ENCODE measurements around the gene CAB39. TPM values are rescaled to one million over a fixed set of nuclear protein-coding genes. Genes with fewer than 3 reads are reported as not detected.

Gene CAB39
- polyA plus RNA-seq, 1 of the 3 experiments (the other 2 are of a cell fraction) = 15.7 TPM

DNA sequence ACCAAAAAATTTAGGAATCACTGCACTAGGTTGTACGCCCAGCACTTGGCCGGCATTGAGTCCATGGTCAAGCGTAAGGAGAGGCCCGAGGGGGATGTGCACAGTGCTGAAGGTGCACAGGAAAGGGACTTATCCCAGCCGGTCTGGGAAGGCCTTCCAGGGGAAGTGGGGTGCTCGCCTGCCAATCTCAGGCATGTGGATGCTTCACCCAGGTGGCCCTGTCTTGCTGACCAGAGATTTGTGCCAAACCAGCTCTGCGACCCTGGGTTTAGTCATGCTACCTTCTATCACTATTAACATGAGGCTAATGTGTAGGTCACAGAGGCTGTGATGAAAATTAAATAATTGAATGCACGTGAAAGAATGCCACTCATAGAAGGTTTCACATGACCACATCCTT, 150.4 kb downstream of the CAB39 start:
- no peak overlapping the region for H3K9ac ChIP-seq
- peaks cover 19 to 24% of the 10 kb centered on the region in 2 experiments for H3K4me1 ChIP-seq (ENCODE audit: control insufficient read depth in 1 of 2, insufficient read depth in 2 of 2, low read depth in 1 of 2, low read length in 1 of 2)
- ChIA-PET CTCF (interaction anchor here (1.0 to 2.9 kb wide), 7 partner anchors 9 to 124 kb away, joined by 3 to 26 read pairs (median 4); no protein-coding TSS in a partner anchor), POLR2A (interaction anchor here (1.3 kb wide), 1 partner anchor 10 kb away, joined by 3 read pairs; no protein-coding TSS in a partner anchor)
- no peaks in the 10 kb centered on the region for H3K79me2 ChIP-seq (ENCODE audit: insufficient read depth)
- no peak overlapping the region for H3K27ac ChIP-seq (ENCODE audit: low read depth in 2 of 2, low read length in 1 of 2)
- no peaks in the 10 kb centered on the region; the same call in 1 of the 2 replicates for H3K27me3 ChIP-seq (ENCODE audit: insufficient read depth)
- no peaks in the 10 kb centered on the region for H3K9me2 ChIP-seq
- no peak overlapping the region for H3K4me3 ChIP-seq (ENCODE audit: low read depth in 2 of 2, low read length in 1 of 2)
- no peak overlapping the region for H2AFZ ChIP-seq (ENCODE audit: low read depth)
- WGBS (ENCODE audit: low lambda C conversion rate) = 82% methylated on average over 8 of the region's 8 CpGs
- H3K4me2 ChIP-seq = no peak overlapping the region
- peaks cover 9% of the 10 kb centered on the region for H3F3A ChIP-seq (replicated peaks; ENCODE audit: insufficient read depth)
- no peaks in the 10 kb centered on the region for H3K9me3 ChIP-seq
- no peak for DNase-seq
- H4K20me1 ChIP-seq (ENCODE audit: insufficient read depth) = 0 out of 2 replicates have a peak, but pooled peaks cover 10% of the 10 kb centered on the region
- H3K36me3 ChIP-seq (replicated peaks in 1 of 2; ENCODE audit: control insufficient read depth in 1 of 2, insufficient read depth in 2 of 2, low read length in 1 of 2) = no peaks in the 10 kb centered on the region
- TF ChIP-seq MXI1 (IDR thresholded peaks at IDR 0.05; ENCODE audit: low read depth, low read length) (no peak), RCOR1 (IDR thresholded peaks at IDR 0.05; ENCODE audit: low read length) (no peak), FOXM1 (IDR thresholded peaks at IDR 0.05; ENCODE audit: low read depth) (no peak)

GRCh38 chr2:230863442-230864121, 150.9 kb downstream of the CAB39 start:
- Histone ChIP-seq H3K27me3 (ENCODE audit: insufficient read depth) (no peaks in the 10 kb centered on the region; the same call in 1 of the 2 replicates), H3K4me2 (no peak overlapping the region), H3K4me3 (ENCODE audit: low read depth in 2 of 2, low read length in 1 of 2) (no peak overlapping the region), H3K9me2 (no peaks in the 10 kb centered on the region), H3K79me2 (ENCODE audit: insufficient read depth) (no peaks in the 10 kb centered on the region), H3F3A (replicated peaks; ENCODE audit: insufficient read depth) (peaks cover 9% of the 10 kb centered on the region), H4K20me1 (ENCODE audit: insufficient read depth) (0 out of 2 replicates have a peak, but pooled peaks cover 10% of the 10 kb centered on the region), H3K4me1 (ENCODE audit: control insufficient read depth in 1 of 2, insufficient read depth in 2 of 2, low read depth in 1 of 2, low read length in 1 of 2) (peaks cover 25 to 29% of the 10 kb centered on the region in 2 experiments), H3K27ac (ENCODE audit: low read depth in 2 of 2, low read length in 1 of 2) (no peak overlapping the region), H3K36me3 (replicated peaks in 1 of 2; ENCODE audit: control insufficient read depth in 1 of 2, insufficient read depth in 2 of 2, low read length in 1 of 2) (no peaks in the 10 kb centered on the region), H2AFZ (ENCODE audit: low read depth) (no peak overlapping the region), H3K9ac (no peak overlapping the region), H3K9me3 (no peaks in the 10 kb centered on the region)
- POLR2A ChIA-PET = interaction anchor here (1.0 kb wide), 1 partner anchor 22 kb away, joined by 4 read pairs; no protein-coding TSS in a partner anchor
- no peak for DNase-seq
- WGBS (ENCODE audit: low lambda C conversion rate) = 90% methylated on average over 13 of the region's 13 CpGs
- CTCF ChIA-PET = interaction anchor here (0.7 to 2.9 kb wide), 14 partner anchors 9 to 189 kb away, joined by 3 to 26 read pairs (median 6); no protein-coding TSS in a partner anchor
- TF ChIP-seq NFIC (IDR thresholded peaks at IDR 0.05; ENCODE audit: borderline replicate concordance) (peak; percentile 36; the same call in 1 of the 2 replicates), USF2 (IDR thresholded peaks at IDR 0.05; ENCODE audit: borderline replicate concordance, low read depth, low read length) (no peak)

DNA sequence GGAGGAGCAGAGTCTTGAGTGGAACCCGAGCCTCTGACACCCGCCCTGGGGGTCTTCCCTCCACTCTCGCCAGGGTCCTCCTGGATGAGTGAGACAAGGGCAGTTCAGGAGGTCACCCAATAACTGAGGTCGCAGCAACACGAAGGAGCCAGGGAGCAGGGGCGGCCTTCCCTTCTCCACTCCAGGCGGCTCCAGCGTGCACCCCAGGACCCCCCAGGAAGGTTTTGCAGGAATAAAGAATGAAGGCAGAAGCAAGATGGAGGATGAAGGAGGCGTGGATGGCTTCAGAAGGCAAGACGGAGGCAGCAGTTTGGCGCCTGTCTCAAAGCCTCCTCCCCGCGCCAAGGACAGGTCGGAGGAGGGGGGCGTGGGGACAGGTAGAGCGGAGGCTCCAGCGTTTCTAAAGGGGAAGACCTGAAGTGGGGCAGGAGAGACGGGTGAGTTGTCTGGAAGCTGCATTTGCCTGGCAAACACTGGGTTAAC, 151.5 kb downstream of the CAB39 start:
- peak overlapping the region; percentile 97 for H3K4me2 ChIP-seq
- no peaks in the 10 kb centered on the region for H3K79me2 ChIP-seq (ENCODE audit: insufficient read depth)
- POLR2A ChIA-PET = interaction anchor here (1.0 kb wide), 1 partner anchor 21 kb away, joined by 4 read pairs; no protein-coding TSS in a partner anchor
- 82% methylated on average over 18 of the region's 18 CpGs for WGBS (ENCODE audit: low lambda C conversion rate)
- H2AFZ ChIP-seq (ENCODE audit: low read depth) = peak overlapping the region; percentile 81
- H4K20me1 ChIP-seq (ENCODE audit: insufficient read depth) = 0 out of 2 replicates have a peak, but pooled peaks cover 15% of the 10 kb centered on the region
- DNase-seq = peak; percentile 40
- H3K36me3 ChIP-seq (replicated peaks in 1 of 2; ENCODE audit: control insufficient read depth in 1 of 2, insufficient read depth in 2 of 2, low read length in 1 of 2) = no peaks in the 10 kb centered on the region
- H3K27ac ChIP-seq (ENCODE audit: low read depth in 2 of 2, low read length in 1 of 2) = peak overlapping the region in 1 of 2 experiments; percentile 45; a peak in 2 of 4 replicates
- CTCF ChIA-PET = interaction anchor here (0.7 to 2.9 kb wide), 14 partner anchors 10 to 189 kb away, joined by 3 to 26 read pairs (median 6); no protein-coding TSS in a partner anchor
- H3K9me3 ChIP-seq = no peaks in the 10 kb centered on the region
- no peak overlapping the region for H3K9ac ChIP-seq
- no peak for TF ChIP-seq USF1 (IDR thresholded peaks at IDR 0.05; ENCODE audit: borderline replicate concordance, low read depth)
- TF ChIP-seq EP300 (IDR thresholded peaks at IDR 0.05; ENCODE audit: borderline replicate concordance in 1 of 2, low read depth in 1 of 2, low read length in 1 of 2) = no peak
- no peak for TF ChIP-seq RFX5 (IDR thresholded peaks at IDR 0.05; ENCODE audit: low read length)
- TF ChIP-seq EZH2phosphoT487 (IDR thresholded peaks at IDR 0.05; ENCODE audit: borderline replicate concordance, low read depth) = no peak
- TF ChIP-seq TEAD4 (IDR thresholded peaks at IDR 0.05; ENCODE audit: borderline replicate concordance, insufficient read depth) = no peak
- no peak for TF ChIP-seq GABPA (IDR thresholded peaks at IDR 0.05; ENCODE audit: low read depth)
- no peak for TF ChIP-seq FOXJ3 (CRISPR knock-in tag; IDR thresholded peaks at IDR 0.05)
- TF ChIP-seq ELF1 (IDR thresholded peaks at IDR 0.05) = no peak
- no peak for TF ChIP-seq MAX (IDR thresholded peaks at IDR 0.05; ENCODE audit: low read depth)
- TF ChIP-seq MXI1 (IDR thresholded peaks at IDR 0.05; ENCODE audit: low read depth, low read length) = no peak
- peaks cover 9% of the 10 kb centered on the region for H3F3A ChIP-seq (replicated peaks; ENCODE audit: insufficient read depth)
- no peaks in the 10 kb centered on the region; the same call in 1 of the 2 replicates for H3K27me3 ChIP-seq (ENCODE audit: insufficient read depth)
- no peaks in the 10 kb centered on the region for H3K9me2 ChIP-seq
- H3K4me1 ChIP-seq (ENCODE audit: control insufficient read depth in 1 of 2, insufficient read depth in 2 of 2, low read depth in 1 of 2, low read length in 1 of 2) = peaks cover 27 to 35% of the 10 kb centered on the region in 2 experiments
- peak overlapping the region; percentile 89 to 95 for H3K4me3 ChIP-seq (ENCODE audit: low read depth in 2 of 2, low read length in 1 of 2)

All from SK-N-SH (cell line).